ENCODE measurements around the gene TRPM3. TPM values are rescaled to one million over a fixed set of nuclear protein-coding genes. Genes with fewer than 3 reads are reported as not detected.

The TRPM3 gene
- total and polyA plus RNA-seq, 2 of the 8 experiments (the other 6 are each of a cell fraction or from before 2014, with no cell fraction given), result 2.4 to 10.9 TPM

- WGBS, 2 experiments (ENCODE audit: extremely low coverage in 1 of 2, insufficient coverage in 1 of 2, insufficient read length in 1 of 2, insufficient replicate concordance in 2 of 2, low coverage in 1 of 2, low lambda C conversion rate in 2 of 2, missing lambda C conversion rate in 1 of 2), result 89% methylated on average over 3 of the region's 3 CpGs; no CpG with 5 or more reads in 1 of the 2 experiments
- no peak overlapping the region for H3K56ac ChIP-seq (replicated peaks; ENCODE audit: insufficient read length, low read depth, low read length)
- POLR2A ChIA-PET (ENCODE audit: partially characterized antibody), result no interaction called here
- TF ChIP-seq CHD1 (IDR thresholded peaks at IDR 0.05; ENCODE audit: low read depth, low read length), result no peak
Observed at GRCh38 chr9:70551801-70552200, 569.6 kb downstream of the TRPM3 start.

More at GRCh38 chr9:70551801-70552200, 569.6 kb downstream of the TRPM3 start:
- Histone ChIP-seq H3K79me2 (ENCODE audit: control insufficient read depth in 1 of 2, insufficient read depth in 2 of 2, low read length in 2 of 2) (no peaks in the 10 kb centered on the region), H4K91ac (replicated peaks; ENCODE audit: insufficient read length, low read length) (no peak overlapping the region), H3K14ac (ENCODE audit: insufficient read length) (no peak overlapping the region), H2BK20ac (ENCODE audit: low read length) (peak overlapping the region; percentile 11; the same call in 1 of the 2 replicates), H3K79me1 (ENCODE audit: low read depth, low read length) (no peaks in the 10 kb centered on the region), H2BK120ac (replicated peaks; ENCODE audit: low read depth, low read length) (no peak overlapping the region), H3K18ac (ENCODE audit: extremely low read depth, low read length) (no peak overlapping the region), H3K4ac (replicated peaks; ENCODE audit: insufficient read length, low read depth, low read length) (no peak overlapping the region), H3K27ac (ENCODE audit: low read depth, low read length) (no peak overlapping the region), H2BK12ac (ENCODE audit: low read depth, low read length) (0 out of 2 replicates have a peak overlapping the region, but pooled peaks have one; percentile 10), H3K27me3 (replicated peaks in 1 of 4; ENCODE audit: control insufficient read depth in 3 of 4, extremely low read depth in 1 of 4, insufficient read depth in 3 of 4, low read length in 3 of 4) (no peaks in the 10 kb centered on the region), H3K4me1 (replicated peaks in 1 of 4; ENCODE audit: control insufficient read depth in 3 of 4, insufficient read depth in 4 of 4, low read length in 3 of 4) (peaks cover 7 to 14% (median 10%) of the 10 kb centered on the region in 4 experiments; a peak in 6 of 7 replicates), H4K8ac (ENCODE audit: extremely low read depth, insufficient read depth, low read length) (no peak overlapping the region), H3K9me3 (ENCODE audit: insufficient read depth in 2 of 2, low read depth in 1 of 2, low read length in 1 of 2) (no peaks in the 10 kb centered on the region), H2AK5ac (ENCODE audit: low read depth, low read length) (no peak overlapping the region), H2BK5ac (ENCODE audit: low read depth, low read length) (no peak overlapping the region), H3K23me2 (ENCODE audit: low read depth, low read length) (no peaks in the 10 kb centered on the region), H4K20me1 (replicated peaks in 1 of 2; ENCODE audit: control insufficient read depth in 1 of 2, insufficient read depth in 2 of 2, low read length in 2 of 2) (no peaks in the 10 kb centered on the region), H4K5ac (ENCODE audit: insufficient read length, low read depth, low read length) (no peak overlapping the region), H2BK15ac (ENCODE audit: low read length) (no peak overlapping the region), H3K9ac (replicated peaks in 1 of 4; ENCODE audit: extremely low read depth in 1 of 4, low read depth in 3 of 4, low read length in 3 of 4) (no peak overlapping the region), H3K23ac (ENCODE audit: insufficient read length) (no peak overlapping the region), H3K4me3 (ENCODE audit: extremely low read depth in 1 of 4, insufficient read depth in 2 of 4, low read depth in 3 of 4, low read length in 4 of 4) (no peak overlapping the region), H3K4me2 (ENCODE audit: insufficient read depth in 1 of 2, low read depth in 2 of 2, low read length in 2 of 2) (no peak overlapping the region), H3K36me3 (ENCODE audit: control insufficient read depth in 2 of 4, insufficient read depth in 4 of 4, low read length in 3 of 4) (no peaks in the 10 kb centered on the region), H2AFZ (ENCODE audit: low read length) (no peak overlapping the region)
- DNase-seq (ENCODE audit: low read depth in 1 of 2, low spot score in 2 of 2), result no peak
- CTCF ChIA-PET (ENCODE audit: partially characterized antibody), result interaction anchor here (0.8 to 2.0 kb wide), 3 partner anchors 10 to 50 kb away, joined by 3 to 7 read pairs (median 4); no protein-coding TSS in a partner anchor
- no peak for FAIRE-seq

Measured in H1 (cell line).